Mesenchymal stem cell (in vitro differentiated cells and primary cell): Measurements from ENCODE around the gene ZNF658.
A peak's percentile ranks its signal among the peaks of the same experiment; 100 is the strongest.
"Not testable (repeated sequence)": the region's sequence is repeated elsewhere in the genome, so short reads cannot be mapped to it uniquely, and the experiment has no call there.

Experiments used
- DNase-seq: peaks from one replicate; pipeline ENCODE4 v3.0.0-alpha.2; 2013
- H2AFZ ChIP-seq: one replicate; pipeline ENCODE4 v1.6.1; 2013; ENCODE audit warnings: low read depth, mild to moderate bottlenecking, control low read depth, inconsistent platforms, low read length, moderate library complexity
- H2AK5ac ChIP-seq: 2 replicates; pipeline ENCODE4 v1.6.1; 2013; ENCODE audit warnings: low read length, moderate library complexity, mild to moderate bottlenecking, inconsistent platforms; ENCODE audit not compliant: severe bottlenecking
- H2BK120ac ChIP-seq: one replicate; pipeline ENCODE4 v1.6.1; 2013; ENCODE audit warnings: low read depth, mild to moderate bottlenecking, inconsistent platforms, low read length, moderate library complexity
- H2BK12ac ChIP-seq, 2 experiments: one replicate each; pipeline ENCODE4 v1.6.1; 2013; ENCODE audit warnings: inconsistent platforms in 2 of 2, low read length in 2 of 2, mild to moderate bottlenecking in 2 of 2, moderate library complexity in 2 of 2, control low read depth in 1 of 2
- H2BK15ac ChIP-seq: one replicate; pipeline ENCODE4 v1.6.1; 2013; ENCODE audit warnings: mild to moderate bottlenecking, low read depth, inconsistent platforms; ENCODE audit not compliant: poor library complexity, severe bottlenecking
- H2BK5ac ChIP-seq: 2 replicates; pipeline ENCODE4 v1.6.1; 2013; ENCODE audit warnings: low read depth, mild to moderate bottlenecking, low read length, control low read depth, inconsistent platforms; ENCODE audit not compliant: poor library complexity, severe bottlenecking
- H3K14ac ChIP-seq, 2 experiments: one replicate each; pipeline ENCODE4 v1.6.1; 2013; ENCODE audit warnings: inconsistent platforms in 2 of 2, low read length in 2 of 2, control low read depth in 1 of 2, mild to moderate bottlenecking in 1 of 2, moderate library complexity in 1 of 2
- H3K18ac ChIP-seq, 2 experiments: one replicate each; pipeline ENCODE4 v1.6.1; 2013; ENCODE audit warnings: inconsistent platforms in 2 of 2, low read length in 2 of 2, control low read depth in 1 of 2, low read depth in 1 of 2, mild to moderate bottlenecking in 1 of 2
- H3K23ac ChIP-seq, 2 experiments: one replicate each; pipeline ENCODE4 v1.6.1; 2013; ENCODE audit warnings: inconsistent platforms in 2 of 2, low read length in 2 of 2, mild to moderate bottlenecking in 2 of 2, moderate library complexity in 2 of 2, control low read depth in 1 of 2
- H3K27ac ChIP-seq: 2 replicates; pipeline ENCODE4 v1.5.1; 2013; ENCODE audit warnings: mild to moderate bottlenecking, moderate library complexity, low read length, control low read depth, inconsistent platforms; ENCODE audit not compliant: poor library complexity, severe bottlenecking
- H3K27me3 ChIP-seq, 2 experiments: 2 replicates each; pipeline versions ENCODE4 v1.6.1 to v1.7.0; 2013; ENCODE audit warnings: low read length in 2 of 2, mild to moderate bottlenecking in 2 of 2, moderate library complexity in 2 of 2, control low read depth in 1 of 2, inconsistent platforms in 1 of 2; ENCODE audit not compliant: control insufficient read depth in 1 of 2, insufficient read depth in 1 of 2
- H3K36me3 ChIP-seq, 2 experiments: 2 replicates each; pipeline versions ENCODE4 v1.6.1 to v1.7.0; 2013; ENCODE audit warnings: low read length in 2 of 2, control low read depth in 1 of 2, inconsistent platforms in 1 of 2, low read depth in 1 of 2, mild to moderate bottlenecking in 1 of 2; ENCODE audit not compliant: insufficient read depth in 2 of 2, control insufficient read depth in 1 of 2
- H3K4ac ChIP-seq, 2 experiments: one replicate each; pipeline ENCODE4 v1.6.1; 2013; ENCODE audit warnings: inconsistent platforms in 2 of 2, low read length in 2 of 2, mild to moderate bottlenecking in 2 of 2, moderate library complexity in 2 of 2, control low read depth in 1 of 2, low read depth in 1 of 2
- H3K4me1 ChIP-seq: 2 replicates; pipeline ENCODE4 v1.6.1; 2013; ENCODE audit warnings: low read depth, low read length, control low read depth; ENCODE audit not compliant: control insufficient read depth, insufficient read depth
- H3K4me2 ChIP-seq: 2 replicates; pipeline ENCODE4 v1.6.1; 2013; ENCODE audit warnings: low read length, mild to moderate bottlenecking, inconsistent platforms; ENCODE audit not compliant: poor library complexity, severe bottlenecking
- H3K4me3 ChIP-seq, 2 experiments: 2 replicates each; pipeline versions ENCODE4 v1.5.1 to v1.7.0; 2013; ENCODE audit warnings: low read length in 2 of 2, mild to moderate bottlenecking in 2 of 2, control low read depth in 1 of 2, low read depth in 1 of 2; ENCODE audit not compliant: insufficient read depth in 1 of 2
- H3K79me1 ChIP-seq: replicated peaks from 2 replicates; pipeline ENCODE4 v1.6.1; 2013; ENCODE audit warnings: mild to moderate bottlenecking, control low read depth, low read length, inconsistent platforms; ENCODE audit not compliant: poor library complexity, severe bottlenecking
- H3K9ac ChIP-seq: 2 replicates; pipeline ENCODE4 v1.7.0; 2013; ENCODE audit warnings: mild to moderate bottlenecking, low read length, moderate library complexity
- H3K9me3 ChIP-seq: 2 replicates; pipeline ENCODE4 v1.7.0; 2013; ENCODE audit warnings: mild to moderate bottlenecking, low read length; ENCODE audit not compliant: control insufficient read depth
- H4K8ac ChIP-seq: one replicate; pipeline ENCODE4 v1.6.1; 2013; ENCODE audit warnings: inconsistent platforms, mild to moderate bottlenecking, low read length, moderate library complexity
- H4K91ac ChIP-seq: one replicate; pipeline ENCODE4 v1.6.1; 2013; ENCODE audit warnings: mild to moderate bottlenecking, low read length, inconsistent platforms
- WGBS: methylation state at CpG from one replicate; pipeline ENCODE4 v1.1.7; 2013; ENCODE audit warnings: mixed read lengths; 5-methylcytosine and 5-hydroxymethylcytosine counted together

ZNF658 gene

GRCh38 chr9:66939878-66940830, 39.6 kb downstream of the ZNF658 start:
- H3K4me2 ChIP-seq, H2BK15ac ChIP-seq, DNase-seq, H3K4ac ChIP-seq, H4K8ac ChIP-seq, H2BK12ac ChIP-seq, H3K4me3 ChIP-seq, H3K4me1 ChIP-seq, H3K14ac ChIP-seq, H4K91ac ChIP-seq, H2AK5ac ChIP-seq, H3K36me3 ChIP-seq, H3K27ac ChIP-seq, H3K79me1 ChIP-seq, H3K9me3 ChIP-seq, H2BK5ac ChIP-seq, H3K27me3 ChIP-seq, H3K18ac ChIP-seq, H3K23ac ChIP-seq, H3K9ac ChIP-seq, H2BK120ac ChIP-seq, H2AFZ ChIP-seq: not testable (repeated sequence)
- 50% methylated on average over 1 of the region's 2 CpGs for WGBS

GRCh38 chr9:66942400-66943155, 42.1 kb downstream of the ZNF658 start:
- not testable (repeated sequence) for H3K27me3 ChIP-seq, H3K23ac ChIP-seq, H3K4ac ChIP-seq, H3K14ac ChIP-seq, H3K9me3 ChIP-seq, H3K18ac ChIP-seq, H3K4me2 ChIP-seq, H4K91ac ChIP-seq, H3K36me3 ChIP-seq, H2BK15ac ChIP-seq, H2BK12ac ChIP-seq, H3K9ac ChIP-seq, H2AK5ac ChIP-seq, H2AFZ ChIP-seq, H2BK5ac ChIP-seq, H3K4me1 ChIP-seq, H2BK120ac ChIP-seq, H3K4me3 ChIP-seq, H3K27ac ChIP-seq, H4K8ac ChIP-seq, H3K79me1 ChIP-seq
- 67% methylated on average over 3 of the region's 5 CpGs for WGBS
- peak; percentile 14 for DNase-seq

- not testable (repeated sequence) for H3K9ac ChIP-seq
Measured at GRCh38 chr9:66952576-66952975, 52.1 kb downstream of the ZNF658 start.

More at GRCh38 chr9:66952576-66952975, 52.1 kb downstream of the ZNF658 start:
- not testable (repeated sequence) for H3K36me3 ChIP-seq, H3K9me3 ChIP-seq, H3K27ac ChIP-seq, H2BK15ac ChIP-seq, H3K4me3 ChIP-seq, H2BK120ac ChIP-seq, H2BK5ac ChIP-seq, DNase-seq, H2BK12ac ChIP-seq, H4K91ac ChIP-seq, H3K4ac ChIP-seq, H3K14ac ChIP-seq, H3K27me3 ChIP-seq, H4K8ac ChIP-seq, H3K18ac ChIP-seq, H2AFZ ChIP-seq, H3K23ac ChIP-seq, H3K4me2 ChIP-seq, H3K79me1 ChIP-seq, H3K4me1 ChIP-seq, H2AK5ac ChIP-seq
- 96% methylated on average over 9 of the region's 11 CpGs for WGBS
